H1 (cell line): ENCODE data around the gene LRRC8D.

ENCODE experiments used
- CTCF ChIP-seq, 3 experiments: IDR thresholded peaks; 1 replicate in 2 of 3; 2 replicates in 1 of 3; pipeline versions ENCODE4 v1.5.1 to v1.6.1; 2011; ENCODE audit warnings: low read length in 3 of 3, mild to moderate bottlenecking in 3 of 3, inconsistent platforms in 2 of 3, low read depth in 1 of 3, moderate library complexity in 1 of 3; ENCODE audit not compliant: insufficient read depth in 1 of 3; ENCODE audit errors: control extremely low read depth in 1 of 3
- HDAC6 ChIP-seq: IDR thresholded peaks from one replicate; pipeline ENCODE4 v1.7.1; 2012; ENCODE audit warnings: low read depth, mild to moderate bottlenecking, inconsistent platforms, low read length, moderate library complexity
- JUND ChIP-seq: IDR thresholded peaks from 2 replicates; pipeline ENCODE4 v1.6.1; 2011; ENCODE audit warnings: mild to moderate bottlenecking, improper control_type of control experiment, low read length
- MAFK ChIP-seq: IDR thresholded peaks from 2 replicates; pipeline ENCODE4 v1.6.1; 2012; ENCODE audit warnings: low read depth, mild to moderate bottlenecking, improper control_type of control experiment, low read length
- NRF1 ChIP-seq: IDR thresholded peaks from 2 replicates; pipeline ENCODE4 v1.6.1; 2011; ENCODE audit warnings: mild to moderate bottlenecking, low read depth, low read length, improper control_type of control experiment
- POLR2AphosphoS5 ChIP-seq: IDR thresholded peaks from 2 replicates; pipeline ENCODE4 v1.6.1; 2011; ENCODE audit warnings: low read depth, low read length
- RAD21 ChIP-seq, 2 experiments: IDR thresholded peaks in 1 of 2; conservative IDR thresholded peaks in 1 of 2; 2 replicates each; pipeline ENCODE4 v1.6.1; 2011; ENCODE audit warnings: low read depth in 2 of 2, low read length in 2 of 2, improper control_type of control experiment in 1 of 2, inconsistent platforms in 1 of 2, mild to moderate bottlenecking in 1 of 2, moderate library complexity in 1 of 2
- RBBP5 ChIP-seq: IDR thresholded peaks from 2 replicates; pipeline ENCODE4 v1.7.1; 2012; ENCODE audit warnings: low read depth, mild to moderate bottlenecking, inconsistent platforms, low read length, moderate library complexity, borderline replicate concordance
- SIN3A ChIP-seq, 2 experiments: IDR thresholded peaks in 1 of 2; conservative IDR thresholded peaks in 1 of 2; 2 replicates each; pipeline ENCODE4 v1.6.1; 2011 to 2012; ENCODE audit warnings: low read length in 2 of 2, improper control_type of control experiment in 1 of 2, low read depth in 1 of 2, mild to moderate bottlenecking in 1 of 2
- TAF1 ChIP-seq: IDR thresholded peaks from 2 replicates; pipeline ENCODE4 v1.6.1; 2011; ENCODE audit warnings: mild to moderate bottlenecking, low read depth, low read length
- TCF12 ChIP-seq: IDR thresholded peaks from 2 replicates; pipeline ENCODE4 v1.6.1; 2011; ENCODE audit warnings: low read depth, mild to moderate bottlenecking, low read length
- TEAD4 ChIP-seq: IDR thresholded peaks from 2 replicates; pipeline ENCODE4 v1.6.1; 2012; ENCODE audit warnings: low read depth, low read length, inconsistent platforms, mixed read lengths
- TF ChIP-seq, protein P1 (sequence below): IDR thresholded peaks from 2 replicates; pipeline ENCODE4 v1.6.1; 2012; ENCODE audit warnings: low read length, inconsistent platforms

DNA sequence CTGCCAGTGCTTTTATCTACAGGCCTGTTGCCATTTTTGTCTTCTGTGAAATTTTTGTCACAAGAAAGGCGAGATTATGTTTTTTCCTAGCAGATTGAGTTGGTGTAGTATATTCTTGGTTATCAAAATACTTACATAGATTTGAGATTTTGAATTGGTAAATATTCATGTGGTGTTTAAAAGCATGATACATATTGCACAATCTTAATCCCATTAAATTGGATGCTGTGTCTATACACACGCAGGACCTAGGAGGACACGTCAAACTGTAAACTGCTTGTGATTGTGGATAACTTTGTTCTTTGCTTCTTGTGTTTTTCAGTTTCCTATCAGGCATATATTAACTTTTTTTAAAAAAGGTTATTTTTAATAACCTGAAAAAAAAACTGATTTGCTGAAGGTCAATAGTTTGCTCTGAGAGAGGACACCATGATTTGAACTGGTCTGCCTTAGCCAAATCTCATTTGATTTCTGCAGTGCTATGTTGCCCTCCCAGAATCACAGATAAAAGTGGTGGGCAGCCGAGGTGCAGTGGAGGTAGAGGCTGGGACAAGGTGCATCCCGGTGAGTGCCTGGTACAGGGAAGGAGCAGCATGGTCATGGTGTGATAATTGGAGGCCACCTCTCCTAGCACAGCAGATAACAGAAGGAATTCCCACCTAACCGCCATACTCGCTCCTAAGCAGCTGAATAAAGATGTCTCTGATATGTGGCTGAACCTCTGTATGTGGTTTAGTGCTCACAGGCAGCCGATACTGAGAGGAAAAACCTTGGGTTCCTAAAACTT is 76.7 kb downstream of the LRRC8D start:
- no peak for TF ChIP-seq TAF1
- TF ChIP-seq NRF1, result no peak
- TF ChIP-seq SIN3A (conservative IDR thresholded peaks at IDR 0.05 in 1 of 2, IDR thresholded peaks at IDR 0.05 in 1 of 2; ENCODE audit: low read depth in 1 of 2, low read length in 2 of 2), result no peak
- TF ChIP-seq POLR2AphosphoS5, result no peak
- TF ChIP-seq HDAC6, result no peak
- TF ChIP-seq, protein P1, sequence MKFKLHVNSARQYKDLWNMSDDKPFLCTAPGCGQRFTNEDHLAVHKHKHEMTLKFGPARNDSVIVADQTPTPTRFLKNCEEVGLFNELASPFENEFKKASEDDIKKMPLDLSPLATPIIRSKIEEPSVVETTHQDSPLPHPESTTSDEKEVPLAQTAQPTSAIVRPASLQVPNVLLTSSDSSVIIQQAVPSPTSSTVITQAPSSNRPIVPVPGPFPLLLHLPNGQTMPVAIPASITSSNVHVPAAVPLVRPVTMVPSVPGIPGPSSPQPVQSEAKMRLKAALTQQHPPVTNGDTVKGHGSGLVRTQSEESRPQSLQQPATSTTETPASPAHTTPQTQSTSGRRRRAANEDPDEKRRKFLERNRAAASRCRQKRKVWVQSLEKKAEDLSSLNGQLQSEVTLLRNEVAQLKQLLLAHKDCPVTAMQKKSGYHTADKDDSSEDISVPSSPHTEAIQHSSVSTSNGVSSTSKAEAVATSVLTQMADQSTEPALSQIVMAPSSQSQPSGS, result no peak
- TF ChIP-seq CTCF (IDR thresholded peaks at IDR 0.05; ENCODE audit: control extremely low read depth in 1 of 3, insufficient read depth in 1 of 3, low read depth in 1 of 3, low read length in 3 of 3), result no peak
- TF ChIP-seq JUND, result no peak
- no peak for TF ChIP-seq TEAD4
- no peak for TF ChIP-seq TCF12
- TF ChIP-seq RAD21 (IDR thresholded peaks at IDR 0.05 in 1 of 2, conservative IDR thresholded peaks at IDR 0.05 in 1 of 2; ENCODE audit: low read depth in 2 of 2, low read length in 2 of 2), result no peak
- no peak for TF ChIP-seq MAFK
- no peak for TF ChIP-seq RBBP5
